SU-DHL-6 (cell line): ENCODE measurements around the gene WNT11.

ENCODE experiments used
- EZH2phosphoT487 ChIP-seq: fragments of 200-600 bp; sonication (generic), shearing (Covaris generic); conservative IDR thresholded peaks from 2 replicates; pipeline ENCODE4 v1.6.1; 2018; ENCODE audit warnings: mild to moderate bottlenecking, antibody characterized with exemption, low read length, moderate library complexity, mixed read lengths
- TF ChIP-seq, protein P1 (sequence below): fragments of 200-600 bp; sonication (generic); IDR thresholded peaks from one replicate; pipeline ENCODE4 v1.5.1; 2017; ENCODE audit warnings: antibody characterized with exemption, mild to moderate bottlenecking, low read length, moderate library complexity; ENCODE audit not compliant: insufficient read depth, poor library complexity, severe bottlenecking

- TF ChIP-seq, protein P1, sequence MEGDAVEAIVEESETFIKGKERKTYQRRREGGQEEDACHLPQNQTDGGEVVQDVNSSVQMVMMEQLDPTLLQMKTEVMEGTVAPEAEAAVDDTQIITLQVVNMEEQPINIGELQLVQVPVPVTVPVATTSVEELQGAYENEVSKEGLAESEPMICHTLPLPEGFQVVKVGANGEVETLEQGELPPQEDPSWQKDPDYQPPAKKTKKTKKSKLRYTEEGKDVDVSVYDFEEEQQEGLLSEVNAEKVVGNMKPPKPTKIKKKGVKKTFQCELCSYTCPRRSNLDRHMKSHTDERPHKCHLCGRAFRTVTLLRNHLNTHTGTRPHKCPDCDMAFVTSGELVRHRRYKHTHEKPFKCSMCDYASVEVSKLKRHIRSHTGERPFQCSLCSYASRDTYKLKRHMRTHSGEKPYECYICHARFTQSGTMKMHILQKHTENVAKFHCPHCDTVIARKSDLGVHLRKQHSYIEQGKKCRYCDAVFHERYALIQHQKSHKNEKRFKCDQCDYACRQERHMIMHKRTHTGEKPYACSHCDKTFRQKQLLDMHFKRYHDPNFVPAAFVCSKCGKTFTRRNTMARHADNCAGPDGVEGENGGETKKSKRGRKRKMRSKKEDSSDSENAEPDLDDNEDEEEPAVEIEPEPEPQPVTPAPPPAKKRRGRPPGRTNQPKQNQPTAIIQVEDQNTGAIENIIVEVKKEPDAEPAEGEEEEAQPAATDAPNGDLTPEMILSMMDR: no peak
- no peak for TF ChIP-seq EZH2phosphoT487
Observed at GRCh38 chr11:76231121-76231738, 24.9 kb upstream of the WNT11 start.
